Activated B cell treated with CpG ODN at 0.5 μM for 24 hours (primary cell): ENCODE measurements around the gene TWF2. TPM values are rescaled to one million over a fixed set of nuclear protein-coding genes. Genes with fewer than 3 reads are reported as not detected.

Experiments
- ATAC-seq: fragments of 200-7000 bp; cut with Tn5 transposase; one replicate; pipeline ENCODE4 v1.10.0; 2021; ENCODE audit warnings: low read depth, mild to moderate bottlenecking, moderate library complexity
- CTCF ChIA-PET: fragments of 350-600 bp; sonication (Branson Sonifier 250); formaldehyde crosslinking; loops from one replicate; lab custom pipeline; 2021; ENCODE audit warnings: antibody characterized with exemption; lab: Charles Lee
- POLR2A ChIA-PET: fragments of 350-600 bp; sonication (Branson Sonifier 250); formaldehyde crosslinking; loops from one replicate; lab custom pipeline; 2021; ENCODE audit warnings: antibody characterized with exemption; lab: Charles Lee
- DNase-seq: peaks from one replicate; pipeline ENCODE4 v3.0.0; 2022
- H3K27ac Mint-ChIP-seq: one replicate; pipeline ENCODE4 v1.8.0; 2020; ENCODE audit warnings: mixed read lengths
- H3K27me3 Mint-ChIP-seq: one replicate; pipeline ENCODE4 v1.8.0; 2021; ENCODE audit warnings: mixed read lengths
- H3K36me3 Mint-ChIP-seq: one replicate; pipeline ENCODE4 v1.8.0; 2021; ENCODE audit warnings: low read depth, mixed read lengths
- H3K4me1 Mint-ChIP-seq: one replicate; pipeline ENCODE4 v1.8.0; 2021; ENCODE audit warnings: mixed read lengths
- H3K4me3 Mint-ChIP-seq: one replicate; pipeline ENCODE4 v1.8.0; 2020; ENCODE audit warnings: mild to moderate bottlenecking, mixed read lengths
- H3K9me3 Mint-ChIP-seq: one replicate; pipeline ENCODE4 v1.8.0; 2020; ENCODE audit warnings: mixed read lengths
- CTCF ChIP-seq: fragments of 200-600 bp; IDR thresholded peaks from one replicate; pipeline ENCODE4 v1.8.0; 2022; ENCODE audit warnings: antibody characterized with exemption, mild to moderate bottlenecking
- intact Hi-C: fragments of 100-400 bp; cut with micrococcal nuclease; formaldehyde crosslinking; loops from one replicate; pipeline ENCODE4 v1.15.1; 2024
- total RNA-seq: library from RNA; stranded (reverse); gene quantifications from 2 replicates; pipeline ENCODE4 v1.2.3, GENCODE V29; 2022

Gene TWF2
- total RNA-seq, 1 donor from 2014 or later = 74.1 TPM

- CTCF ChIA-PET = interaction anchor here (1.1 to 3.5 kb wide), 5 partner anchors 23 to 85 kb away, joined by 3 to 32 read pairs (median 16); partner anchors contain the start of genes TLR9 and WDR82
- peak overlapping the region; percentile 24 for H3K27ac Mint-ChIP-seq
- H3K36me3 Mint-ChIP-seq = peaks cover 81% of the 10 kb centered on the region
- H3K4me3 Mint-ChIP-seq = no peak overlapping the region
- ATAC-seq (no peak), DNase-seq (no peak)
- no peaks in the 10 kb centered on the region for H3K27me3 Mint-ChIP-seq
- no peak for TF ChIP-seq CTCF
- intact Hi-C loops = no loop called here
- H3K9me3 Mint-ChIP-seq = no peaks in the 10 kb centered on the region
- peaks cover 45% of the 10 kb centered on the region for H3K4me1 Mint-ChIP-seq
- POLR2A ChIA-PET = interaction anchor here (0.7 to 6.0 kb wide), 2 partner anchors 24 to 46 kb away, joined by 4 to 88 read pairs; partner anchors contain the start of gene WDR82
Measured at GRCh38 chr3:52254608-52255007, 15.7 kb upstream of the TWF2 start.

GRCh38 chr3:52253314-52254304, 14.7 kb upstream of the TWF2 start:
- ATAC-seq (peak; percentile 96), DNase-seq (peak; percentile 58)
- peak overlapping the region; percentile 97 for H3K27ac Mint-ChIP-seq
- ChIA-PET CTCF (interaction anchor here (0.6 to 3.5 kb wide), 12 partner anchors 9 to 1904 kb away, joined by 3 to 32 read pairs (median 5); partner anchors contain the start of genes TLR9 and WDR82), POLR2A (interaction anchor here (0.6 to 6.0 kb wide), 18 partner anchors 10 to 311 kb away, joined by 3 to 88 read pairs (median 5); partner anchors contain the start of genes ACY1, GLYCTK, POC1A and TLR9)
- intact Hi-C loops = loop anchor here (1.0 kb wide), 8 partner anchors 9 to 34 kb away; partner anchors contain the start of genes GLYCTK, TLR9, TWF2 and WDR82
- peaks cover 42% of the 10 kb centered on the region for H3K4me1 Mint-ChIP-seq
- no peaks in the 10 kb centered on the region for H3K27me3 Mint-ChIP-seq
- TF ChIP-seq CTCF = no peak
- peak overlapping the region; percentile 76 for H3K4me3 Mint-ChIP-seq
- peaks cover 77% of the 10 kb centered on the region for H3K36me3 Mint-ChIP-seq
- H3K9me3 Mint-ChIP-seq = no peaks in the 10 kb centered on the region

- ChIA-PET CTCF (interaction anchor here (1.2 kb wide), 1 partner anchor 19 kb away, joined by 3 read pairs; no protein-coding TSS in a partner anchor), POLR2A (interaction anchor here (2.2 to 4.3 kb wide), 2 partner anchors 10 to 38 kb away, joined by 9 to 51 read pairs; partner anchors contain the start of genes GLYCTK and TWF2)
- TF ChIP-seq CTCF = no peak
- Mint-ChIP-seq H3K4me1 (peaks cover 57% of the 10 kb centered on the region), H3K27ac (peak overlapping the region; percentile 54), H3K27me3 (no peaks in the 10 kb centered on the region), H3K4me3 (no peak overlapping the region), H3K9me3 (no peaks in the 10 kb centered on the region), H3K36me3 (peaks cover 55% of the 10 kb centered on the region)
- ATAC-seq = no peak
- intact Hi-C loops = no loop called here
- no peak for DNase-seq
Measured at GRCh38 chr3:52250122-52250521, 11.2 kb upstream of the TWF2 start.

GRCh38 chr3:52249683-52250082, 10.7 kb upstream of the TWF2 start:
- Mint-ChIP-seq H3K4me3 (no peak overlapping the region), H3K4me1 (peaks cover 61% of the 10 kb centered on the region), H3K27me3 (no peaks in the 10 kb centered on the region), H3K36me3 (peaks cover 52% of the 10 kb centered on the region), H3K27ac (peak overlapping the region; percentile 54), H3K9me3 (no peaks in the 10 kb centered on the region)
- no peak for ATAC-seq
- no peak for DNase-seq
- CTCF ChIA-PET = no interaction called here
- intact Hi-C loops = no loop called here
- TF ChIP-seq CTCF = no peak
- POLR2A ChIA-PET = interaction anchor here (0.5 to 2.2 kb wide), 2 partner anchors 24 to 39 kb away, joined by 4 to 9 read pairs; partner anchors contain the start of gene GLYCTK
